K562 (cell line): ENCODE measurements around the gene TIMM44. TPM values are rescaled to one million over a fixed set of nuclear protein-coding genes. Genes with fewer than 3 reads are reported as not detected.
A peak's percentile ranks its signal among the peaks of the same experiment; 100 is the strongest.

ENCODE experiments used
- FUS ChIP-seq: fragments of 200-400 bp; formaldehyde crosslinking; optimal IDR thresholded peaks from 2 replicates; pipeline ENCODE3; 2017; ENCODE audit warnings: low read depth, low read length
- GATAD2B ChIP-seq: fragments of 450-650 bp; IDR thresholded peaks from 2 replicates; pipeline ENCODE4 v1.6.1; 2017; ENCODE audit warnings: mild to moderate bottlenecking, borderline replicate concordance
- GTF2E2 ChIP-seq: fragments of 200-800 bp; sonication (Bioruptor generic); IDR thresholded peaks from 2 replicates; pipeline ENCODE4 v1.6.1; 2016; ENCODE audit warnings: missing genetic modification characterization, missing compliant biosample characterization
- LEF1 ChIP-seq: fragments of 450-650 bp; IDR thresholded peaks from 2 replicates; pipeline ENCODE4 v1.6.1; 2016; ENCODE audit warnings: mild to moderate bottlenecking
- MAFK ChIP-seq: IDR thresholded peaks from 2 replicates; pipeline ENCODE4 v1.6.1; 2011; ENCODE audit warnings: low read length, improper control_type of control experiment
- POU5F1 ChIP-seq: fragments of 150-350 bp; IDR thresholded peaks from 2 replicates; pipeline ENCODE4 v1.6.1; 2014; ENCODE audit warnings: borderline replicate concordance, low read length, low read depth, mild to moderate bottlenecking; ENCODE audit not compliant: partially characterized antibody
- TEAD2 ChIP-seq: fragments of 450-650 bp; IDR thresholded peaks from 2 replicates; pipeline ENCODE4 v1.6.1; 2016; ENCODE audit warnings: missing genetic modification characterization, control low read depth, missing compliant biosample characterization
- VEZF1 ChIP-seq: fragments of 200-800 bp; sonication (Bioruptor generic); IDR thresholded peaks from 2 replicates; pipeline ENCODE4 v1.6.1; 2017; ENCODE audit warnings: missing genetic modification characterization, missing compliant biosample characterization
- XRCC4 ChIP-seq: IDR thresholded peaks from one replicate; pipeline ENCODE4 v1.6.1; 2011; ENCODE audit not compliant: insufficient read depth, insufficient read length; ENCODE audit errors: extremely low read depth
- ZBTB1 ChIP-seq: sonication (generic); formaldehyde crosslinking; IDR thresholded peaks from 2 replicates; pipeline ENCODE4 v1.8.1; 2023; ENCODE audit warnings: missing genetic modification reagents, low read depth, mild to moderate bottlenecking, borderline replicate concordance
- ZBTB34 ChIP-seq: fragments of 250-450 bp; sonication (Bioruptor Pico); IDR thresholded peaks from 2 replicates; pipeline ENCODE4 v1.8.0; 2021; ENCODE audit warnings: mild to moderate bottlenecking, moderate library complexity
- ZNF143 ChIP-seq: sonication (generic); formaldehyde crosslinking; IDR thresholded peaks from 2 replicates; pipeline ENCODE4 v1.9.0; 2022; ENCODE audit warnings: mild to moderate bottlenecking, missing genetic modification reagents
- ZNF395 ChIP-seq: fragments of 200-800 bp; sonication (Bioruptor generic); IDR thresholded peaks from 2 replicates; pipeline ENCODE4 v1.6.1; 2017; ENCODE audit warnings: missing genetic modification characterization, missing compliant biosample characterization
- ZNF561 ChIP-seq: fragments of 450-650 bp; formaldehyde crosslinking; conservative IDR thresholded peaks from 2 replicates; pipeline ENCODE4 v1.4.0; 2020; ENCODE audit warnings: mild to moderate bottlenecking, moderate library complexity
- ZNF589 ChIP-seq: fragments of 200-800 bp; sonication (Bioruptor generic); IDR thresholded peaks from 2 replicates; pipeline ENCODE4 v1.6.1; 2016; ENCODE audit warnings: low read depth, missing genetic modification characterization, missing compliant biosample characterization
- polyA plus RNA-seq, 8 experiments: library from polyadenylated mRNA; depleted of rRNA in 4 of 8; stranded (reverse) in 5 of 8; unstranded in 3 of 8; fragments of >200 nt; fragmentation: Nextera tagmentation in 2 of 8; fragmentation: Illumina TruSeq in 1 of 8; extraction: Ambion mirVana in 2 of 8; extraction: Trizol in 1 of 8; gene quantifications; 2 replicates each; pipeline versions ENCODE4 v1.2.1 to v1.2.3, GENCODE V29; 2011 to 2014; ENCODE audit warnings: inconsistent platforms in 1 of 8, missing spikeins in 1 of 8
- total RNA-seq, 7 experiments: library from RNA; depleted of rRNA in 6 of 7; stranded (reverse); fragments of >200 nt in 6 of 7; fragmentation: Illumina TruSeq in 2 of 7; extraction: Trizol in 2 of 7; gene quantifications; 2 replicates each; pipeline versions ENCODE4 v1.2.1 to v1.2.3, GENCODE V29; 2011 to 2021; ENCODE audit warnings: low replicate concordance in 1 of 7
- TF ChIP-seq, protein P1 (sequence below): sonication (generic); formaldehyde crosslinking; IDR thresholded peaks from 2 replicates; pipeline ENCODE4 v1.8.1; 2023; ENCODE audit warnings: mild to moderate bottlenecking, missing genetic modification reagents

TIMM44 gene
- total and polyA plus RNA-seq, 9 of the 15 experiments (the other 6 are each of a cell fraction or from before 2014, with no cell fraction given), result 10.3 to 231 (median 89.3) TPM

GRCh38 chr19:7903244-7904073 lies 40.0 kb downstream of the TIMM44 start, which contains the start of gene MAP2K7 (continued):
- no peak for TF ChIP-seq TEAD2 (tag)
- TF ChIP-seq GTF2E2 (tag), result no peak; the same call in 1 of the 2 replicates
- no peak for TF ChIP-seq ZBTB34 (CRISPR knock-in tag)
- TF ChIP-seq XRCC4, result no peak
- TF ChIP-seq ZNF395 (CRISPR knock-in tag), result no peak
- no peak; the same call in 1 of the 2 replicates for TF ChIP-seq GATAD2B
- TF ChIP-seq VEZF1 (CRISPR knock-in tag), result no peak
- no peak for TF ChIP-seq ZNF589 (CRISPR knock-in tag)
- peak; percentile 95 for TF ChIP-seq POU5F1
- TF ChIP-seq ZBTB1 (CRISPR knock-in tag), result no peak
- no peak for TF ChIP-seq ZNF561 (CRISPR knock-in tag)
- no peak for TF ChIP-seq ZNF143 (CRISPR knock-in tag)
- no peak for TF ChIP-seq LEF1
- TF ChIP-seq MAFK, result no peak
- no peak for TF ChIP-seq FUS
- TF ChIP-seq, protein P1, sequence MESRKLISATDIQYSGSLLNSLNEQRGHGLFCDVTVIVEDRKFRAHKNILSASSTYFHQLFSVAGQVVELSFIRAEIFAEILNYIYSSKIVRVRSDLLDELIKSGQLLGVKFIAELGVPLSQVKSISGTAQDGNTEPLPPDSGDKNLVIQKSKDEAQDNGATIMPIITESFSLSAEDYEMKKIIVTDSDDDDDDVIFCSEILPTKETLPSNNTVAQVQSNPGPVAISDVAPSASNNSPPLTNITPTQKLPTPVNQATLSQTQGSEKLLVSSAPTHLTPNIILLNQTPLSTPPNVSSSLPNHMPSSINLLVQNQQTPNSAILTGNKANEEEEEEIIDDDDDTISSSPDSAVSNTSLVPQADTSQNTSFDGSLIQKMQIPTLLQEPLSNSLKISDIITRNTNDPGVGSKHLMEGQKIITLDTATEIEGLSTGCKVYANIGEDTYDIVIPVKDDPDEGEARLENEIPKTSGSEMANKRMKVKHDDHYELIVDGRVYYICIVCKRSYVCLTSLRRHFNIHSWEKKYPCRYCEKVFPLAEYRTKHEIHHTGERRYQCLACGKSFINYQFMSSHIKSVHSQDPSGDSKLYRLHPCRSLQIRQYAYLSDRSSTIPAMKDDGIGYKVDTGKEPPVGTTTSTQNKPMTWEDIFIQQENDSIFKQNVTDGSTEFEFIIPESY (CRISPR knock-in tag), result peak; percentile 84
